Ovary (tissue), 3 donors: ENCODE results near the gene SNCAIP.

Experiments used
- CTCF ChIP-seq, 3 donors: fragments of 450-650 bp in 2 of 3; fragments of 200-600 bp in 1 of 3; IDR thresholded peaks; one replicate each; pipeline versions ENCODE4 v1.5.1 to v1.8.0; 2016 to 2022; ENCODE audit warnings: antibody characterized with exemption in 3 of 3, mild to moderate bottlenecking in 1 of 3
- POLR2A ChIP-seq: fragments of 450-650 bp; IDR thresholded peaks from one replicate; pipeline ENCODE4 v1.6.1; 2017; ENCODE audit warnings: antibody characterized with exemption, mild to moderate bottlenecking, moderate library complexity
- donor health status: DM: no; HTN: no; CAD: no.

DNA sequence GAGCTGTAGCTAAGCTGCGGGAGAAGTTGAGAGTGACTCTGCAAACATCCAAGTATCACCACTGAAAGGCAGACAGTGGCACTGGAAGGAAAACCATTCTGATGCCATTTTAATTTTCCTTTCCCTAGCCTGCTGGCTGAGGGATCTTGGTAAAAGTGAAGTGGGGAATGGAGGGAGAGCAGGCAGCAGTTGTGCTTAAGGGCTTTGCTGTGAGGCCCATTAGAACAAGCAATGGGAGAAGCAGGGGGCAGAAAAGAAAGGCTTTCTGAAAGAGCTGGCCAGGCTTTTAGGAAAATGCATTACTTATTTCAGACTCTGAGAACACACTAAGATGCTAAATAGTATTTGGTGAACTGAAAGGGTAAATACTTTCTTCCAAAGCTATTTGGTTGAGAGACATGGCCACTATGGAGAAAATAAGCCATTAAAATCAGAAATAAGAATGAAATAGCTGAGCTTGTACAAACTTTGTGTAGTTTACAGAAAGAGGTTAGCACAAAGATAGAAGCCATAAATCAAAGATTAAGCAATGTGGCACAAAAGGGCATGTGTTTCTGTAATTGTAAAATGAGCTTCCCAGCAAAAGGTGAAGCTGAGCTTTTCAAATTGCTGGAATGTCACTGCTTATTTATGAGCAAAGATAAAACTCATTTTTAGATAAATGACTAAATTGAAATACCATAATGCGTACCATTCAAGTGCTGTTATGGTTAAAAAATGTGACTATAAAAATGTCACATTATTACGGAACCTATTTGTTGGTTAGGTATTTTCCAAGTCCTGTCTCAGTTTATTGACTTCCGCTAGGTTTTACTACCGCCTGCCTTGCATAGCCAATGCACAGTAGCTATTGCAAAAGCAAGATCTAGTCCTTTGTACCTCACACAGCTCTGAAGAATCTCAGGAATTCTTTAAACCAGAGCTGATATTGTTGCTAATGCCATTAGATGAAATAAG, 20.8 kb downstream of the SNCAIP start:
- TF ChIP-seq CTCF (IDR thresholded peaks at IDR 0.05) (no peak), POLR2A (no peak)
